ENCODE data around the gene ARRDC4.

The ARRDC4 gene
- total RNA-seq, result 2.7 to 8.4 (median 3.6) reads per million in 4 donors

GRCh38 chr15:97960364-97961066 lies at the start of gene ARRDC4:
Gene ARRDC4, plus strand, starts transcription at chr15:97960703. Its CDS starts 159 bp downstream, at chr15:97960862.
- DNase-seq, result peak; percentile 76 to 97 (median 89)

GRCh38 chr15:97914711-97915110 lies 45.8 kb upstream of the ARRDC4 start:
- DNase-seq, result no peak

GRCh38 chr15:97915261-97915660 lies 45.2 kb upstream of the ARRDC4 start:
- DNase-seq, result no peak

GRCh38 chr15:97921296-97921865 lies 39.1 kb upstream of the ARRDC4 start:
- no peak for DNase-seq

- no peak for DNase-seq
These were observed 30.9 kb upstream of the ARRDC4 start for GRCh38 chr15:97929456-97930229.

GRCh38 chr15:97930230-97930629 lies 30.3 kb upstream of the ARRDC4 start:
- no peak for DNase-seq

GRCh38 chr15:97931314-97931713 lies 29.2 kb upstream of the ARRDC4 start:
- no peak for DNase-seq

GRCh38 chr15:97933589-97933988 lies 26.9 kb upstream of the ARRDC4 start:
- no peak for DNase-seq

- no peak for DNase-seq
These were observed 19.5 kb upstream of the ARRDC4 start for GRCh38 chr15:97940993-97941392.

GRCh38 chr15:97941572-97941971 lies 18.9 kb upstream of the ARRDC4 start:
- no peak for DNase-seq

- DNase-seq, result no peak
These were observed 15.8 kb upstream of the ARRDC4 start for GRCh38 chr15:97944724-97945123.

- DNase-seq, result no peak
These were observed 12.8 kb upstream of the ARRDC4 start for GRCh38 chr15:97947465-97948260.

- no peak for DNase-seq
These were observed 7.2 kb upstream of the ARRDC4 start for GRCh38 chr15:97953254-97953653.

- DNase-seq, result no peak
These were observed 6.8 kb upstream of the ARRDC4 start for GRCh38 chr15:97953748-97954147.

- DNase-seq, result no peak
These were observed 5.5 kb upstream of the ARRDC4 start for GRCh38 chr15:97955035-97955434.

GRCh38 chr15:97955529-97955928 lies 5.0 kb upstream of the ARRDC4 start:
- DNase-seq, result no peak

- no peak for DNase-seq
These were observed 659 bp upstream of the ARRDC4 start for GRCh38 chr15:97959724-97960363.

- peak in 3 of 5 donors; percentile 2 to 12 (median 8) for DNase-seq
These were observed 808 bp downstream of the ARRDC4 start for GRCh38 chr15:97961067-97961954.

GRCh38 chr15:97962263-97962662 lies 1.8 kb downstream of the ARRDC4 start:
- no peak for DNase-seq

GRCh38 chr15:97963779-97964178 lies 3.3 kb downstream of the ARRDC4 start:
- no peak for DNase-seq

- no peak for DNase-seq
These were observed 5.7 kb downstream of the ARRDC4 start for GRCh38 chr15:97966246-97966645.

Measured in T-helper 1 cell (primary cell).